HCT116 (cell line): ENCODE data around the gene UMAD1. TPM values are rescaled to one million over a fixed set of nuclear protein-coding genes. Genes with fewer than 3 reads are reported as not detected.

Experiments
- ATAC-seq: fragments of 200-7000 bp; cut with Tn5 transposase; 2 replicates; pipeline ENCODE4 v1.9.1; 2020; ENCODE audit warnings: mild to moderate bottlenecking, moderate library complexity
- BruUV-seq: library from RNA; stranded (reverse); fragments of 400-500 nt; replicated peaks from 2 replicates; lab custom pipeline; 2021; lab: Mats Ljungman, UMichigan
- CTCF ChIA-PET: fragments of 300-600 bp; sonication (Branson Sonifier 250); formaldehyde crosslinking; loops from one replicate; lab custom pipeline; 2021; ENCODE audit warnings: antibody characterized with exemption; lab: Charles Lee
- POLR2A ChIA-PET: fragments of 300-600, 350-600 bp; sonication (Branson Sonifier 250); formaldehyde crosslinking; loops from one replicate; lab custom pipeline; 2021; ENCODE audit warnings: antibody characterized with exemption; lab: Charles Lee
- RAD21 ChIA-PET, 2 experiments: fragments of 300-600 bp; sonication (Branson Sonifier 250); formaldehyde crosslinking; loops; one replicate each; lab custom pipeline; 2023; ENCODE audit warnings: low total read pairs in 2 of 2; ENCODE audit not compliant: uncharacterized antibody in 2 of 2, unreplicated experiment in 2 of 2, low non-redundant PET in 1 of 2; lab: Charles Lee
- DNase-seq: peaks from one replicate; pipeline ENCODE4 v3.0.0-alpha.2; 2010; ENCODE audit warnings: low read depth, low spot score
- H2AFZ ChIP-seq: fragments of 200-600 bp; shearing (Covaris generic), sonication (generic); 2 replicates; pipeline ENCODE4 v1.6.1; 2017; ENCODE audit warnings: low read depth, mixed run types, mixed read lengths, antibody characterized with exemption, low read length; ENCODE audit not compliant: poor library complexity, severe bottlenecking
- H3K27ac ChIP-seq: 2 replicates; pipeline ENCODE4 v1.5.1; 2012; ENCODE audit warnings: low read depth, low read length
- H3K27me3 ChIP-seq: fragments of 200-600 bp; sonication (generic); 2 replicates; pipeline ENCODE4 v1.6.1; 2016; ENCODE audit warnings: mixed run types, low read length, mixed read lengths; ENCODE audit not compliant: insufficient read depth
- H3K36me3 ChIP-seq, 2 experiments: fragments of 200-500 bp in 1 of 2; fragments of 200-600 bp in 1 of 2; sonication (Bioruptor generic) in 1 of 2; sonication (generic) in 1 of 2; 2 replicates each; pipeline versions ENCODE4 v1.5.1 to v1.6.1; 2014 to 2016; ENCODE audit warnings: low read length in 2 of 2, inconsistent platforms in 1 of 2, mixed read lengths in 1 of 2, mixed run types in 1 of 2; ENCODE audit not compliant: insufficient read depth in 2 of 2, control insufficient read depth in 1 of 2
- H3K4me1 ChIP-seq, 2 experiments: fragments of 200-600 bp in 1 of 2; sonication (generic) in 1 of 2; 2 replicates each; pipeline versions ENCODE4 v1.5.1 to v1.6.1; 2012 to 2017; ENCODE audit warnings: low read length in 2 of 2, inconsistent platforms in 1 of 2, mild to moderate bottlenecking in 1 of 2, mixed read lengths in 1 of 2, mixed run types in 1 of 2, moderate library complexity in 1 of 2; ENCODE audit not compliant: insufficient read depth in 2 of 2, control insufficient read depth in 1 of 2
- H3K4me2 ChIP-seq: fragments of 200-600 bp; sonication (generic); 2 replicates; pipeline ENCODE4 v1.6.1; 2017; ENCODE audit warnings: mixed run types, low read length, mixed read lengths
- H3K4me3 ChIP-seq, 2 experiments: fragments of 200-600 bp in 1 of 2; sonication (generic) in 1 of 2; replicated peaks in 1 of 2; 2 replicates each; pipeline ENCODE4 v1.5.1; 2011 to 2016; ENCODE audit warnings: low read length in 2 of 2, control low read depth in 1 of 2, low read depth in 1 of 2, mild to moderate bottlenecking in 1 of 2, mixed read lengths in 1 of 2, mixed run types in 1 of 2
- H3K79me2 ChIP-seq: fragments of 200-600 bp; sonication (generic); 2 replicates; pipeline ENCODE4 v1.6.1; 2017; ENCODE audit warnings: mild to moderate bottlenecking, mixed run types, low read length, moderate library complexity, mixed read lengths; ENCODE audit not compliant: insufficient read depth
- H3K9ac ChIP-seq: fragments of 200-600 bp; sonication (generic); 2 replicates; pipeline ENCODE4 v1.6.1; 2016; ENCODE audit warnings: low read length, mixed read lengths
- H3K9me2 ChIP-seq: fragments of 200-600 bp; sonication (generic), shearing (Covaris generic); 2 replicates; pipeline ENCODE4 v1.6.1; 2017; ENCODE audit warnings: mixed run types, mild to moderate bottlenecking, moderate library complexity; ENCODE audit not compliant: insufficient read depth
- H3K9me3 ChIP-seq, 2 experiments: fragments of 200-500 bp in 1 of 2; fragments of 200-600 bp in 1 of 2; sonication (Bioruptor generic) in 1 of 2; sonication (generic) in 1 of 2; 2 replicates each; pipeline ENCODE4 v1.6.1; 2014 to 2017; ENCODE audit warnings: low read length in 2 of 2, mixed read lengths in 2 of 2, inconsistent platforms in 1 of 2, low read depth in 1 of 2, mild to moderate bottlenecking in 1 of 2, mixed run types in 1 of 2, moderate library complexity in 1 of 2; ENCODE audit not compliant: control insufficient read depth in 1 of 2, insufficient read depth in 1 of 2
- H4K20me1 ChIP-seq: fragments of 200-600 bp; sonication (generic), shearing (Covaris generic); 2 replicates; pipeline ENCODE4 v1.6.1; 2017; ENCODE audit warnings: mixed run types, mild to moderate bottlenecking, moderate library complexity; ENCODE audit not compliant: insufficient read depth
- CBX3 ChIP-seq: IDR thresholded peaks from 2 replicates; pipeline ENCODE4 v1.6.1; 2012; ENCODE audit warnings: low read depth
- EGR1 ChIP-seq: IDR thresholded peaks from 2 replicates; pipeline ENCODE4 v1.6.1; 2012; ENCODE audit warnings: low read depth
- EZH2 ChIP-seq: fragments of 200-600 bp; sonication (generic); IDR thresholded peaks from 2 replicates; pipeline ENCODE4 v1.6.1; 2017; ENCODE audit warnings: antibody characterized with exemption, mixed run types
- EZH2phosphoT487 ChIP-seq: fragments of 200-600 bp; IDR thresholded peaks from 2 replicates; pipeline ENCODE4 v1.6.1; 2018; ENCODE audit warnings: antibody characterized with exemption, borderline replicate concordance
- FOSL1 ChIP-seq: IDR thresholded peaks from 2 replicates; pipeline ENCODE4 v1.6.1; 2012; ENCODE audit warnings: low read depth
- MAX ChIP-seq: IDR thresholded peaks from 2 replicates; pipeline ENCODE4 v1.6.1; 2012
- POLR2AphosphoS5 ChIP-seq: IDR thresholded peaks from 2 replicates; pipeline ENCODE4 v1.6.1; 2011; ENCODE audit warnings: mild to moderate bottlenecking, low read depth, low read length, moderate library complexity
- RAD21 ChIP-seq: IDR thresholded peaks from 2 replicates; pipeline ENCODE4 v1.6.1; 2012; ENCODE audit warnings: low read depth, mild to moderate bottlenecking
- REST ChIP-seq: IDR thresholded peaks from 2 replicates; pipeline ENCODE4 v1.6.1; 2012; ENCODE audit warnings: low read depth
- SIN3A ChIP-seq: IDR thresholded peaks from 2 replicates; pipeline ENCODE4 v1.6.1; 2012; ENCODE audit warnings: low read depth
- SP1 ChIP-seq: IDR thresholded peaks from 2 replicates; pipeline ENCODE4 v1.6.1; 2012; ENCODE audit warnings: low read depth
- SRF ChIP-seq: IDR thresholded peaks from 2 replicates; pipeline ENCODE4 v1.6.1; 2012; ENCODE audit warnings: low read depth
- TCF7L2 ChIP-seq: IDR thresholded peaks from 2 replicates; pipeline ENCODE4 v1.7.0; 2011; ENCODE audit warnings: borderline replicate concordance, inconsistent platforms; ENCODE audit not compliant: insufficient read depth, insufficient read length; ENCODE audit errors: extremely low read depth
- YY1 ChIP-seq: IDR thresholded peaks from 2 replicates; pipeline ENCODE4 v1.6.1; 2011; ENCODE audit warnings: low read length, low read depth, moderate library complexity, mild to moderate bottlenecking; ENCODE audit not compliant: insufficient replicate concordance; ENCODE audit errors: extremely low read depth
- ZFX ChIP-seq: fragments of 450-650 bp; IDR thresholded peaks from 2 replicates; pipeline ENCODE4 v1.6.1; 2017
- intact Hi-C: fragments of 100-400 bp; cut with micrococcal nuclease; formaldehyde crosslinking; loops from 2 replicates; pipeline ENCODE4 v1.10.0; 2022
- total RNA-seq: library from RNA; stranded (reverse); gene quantifications from one replicate; pipeline ENCODE4 v1.2.1, GENCODE V29; 2021; ENCODE audit not compliant: unreplicated experiment
- TF ChIP-seq, protein P1 (sequence below): IDR thresholded peaks from 2 replicates; pipeline ENCODE4 v1.6.1; 2011; ENCODE audit warnings: mild to moderate bottlenecking, low read length, moderate library complexity; ENCODE audit not compliant: insufficient replicate concordance; ENCODE audit errors: extremely low read depth

Gene UMAD1
- total RNA-seq, 1 experiment from 2014 or later, result 12.7 TPM

DNA sequence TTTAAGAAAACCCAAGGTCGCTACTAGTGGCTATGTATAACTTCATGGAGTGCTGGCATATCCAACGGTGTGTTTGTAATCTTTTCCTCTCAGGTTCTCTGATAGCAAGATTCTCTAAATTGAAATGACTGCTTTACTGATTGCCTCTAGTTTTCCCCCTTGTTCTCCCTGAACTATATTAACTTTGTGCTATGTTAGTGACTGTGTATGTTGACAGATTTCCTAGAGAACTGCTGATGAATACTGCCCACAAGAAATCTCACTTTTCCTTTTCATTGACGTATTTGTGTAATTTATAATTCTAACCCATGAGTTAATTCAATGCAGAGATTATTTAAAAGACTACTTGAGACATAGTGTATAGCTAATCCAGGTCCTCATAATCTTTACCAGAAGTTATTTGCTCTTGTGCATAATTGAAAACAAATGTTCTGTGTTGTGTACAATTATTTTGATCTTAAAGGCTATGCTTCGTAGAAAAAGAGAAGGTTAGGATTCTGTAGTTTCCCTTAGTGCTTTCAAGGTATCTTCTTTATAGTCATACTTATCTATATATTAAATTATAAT lies 257.5 kb downstream of the UMAD1 start (continued):
- TF ChIP-seq EGR1, result no peak
- TF ChIP-seq, protein P1, sequence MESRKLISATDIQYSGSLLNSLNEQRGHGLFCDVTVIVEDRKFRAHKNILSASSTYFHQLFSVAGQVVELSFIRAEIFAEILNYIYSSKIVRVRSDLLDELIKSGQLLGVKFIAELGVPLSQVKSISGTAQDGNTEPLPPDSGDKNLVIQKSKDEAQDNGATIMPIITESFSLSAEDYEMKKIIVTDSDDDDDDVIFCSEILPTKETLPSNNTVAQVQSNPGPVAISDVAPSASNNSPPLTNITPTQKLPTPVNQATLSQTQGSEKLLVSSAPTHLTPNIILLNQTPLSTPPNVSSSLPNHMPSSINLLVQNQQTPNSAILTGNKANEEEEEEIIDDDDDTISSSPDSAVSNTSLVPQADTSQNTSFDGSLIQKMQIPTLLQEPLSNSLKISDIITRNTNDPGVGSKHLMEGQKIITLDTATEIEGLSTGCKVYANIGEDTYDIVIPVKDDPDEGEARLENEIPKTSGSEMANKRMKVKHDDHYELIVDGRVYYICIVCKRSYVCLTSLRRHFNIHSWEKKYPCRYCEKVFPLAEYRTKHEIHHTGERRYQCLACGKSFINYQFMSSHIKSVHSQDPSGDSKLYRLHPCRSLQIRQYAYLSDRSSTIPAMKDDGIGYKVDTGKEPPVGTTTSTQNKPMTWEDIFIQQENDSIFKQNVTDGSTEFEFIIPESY, result no peak
- TF ChIP-seq ZFX, result no peak
- TF ChIP-seq CBX3, result no peak
- TF ChIP-seq SIN3A, result no peak
- TF ChIP-seq RAD21, result no peak
- no peak for TF ChIP-seq EZH2phosphoT487

GRCh38 chr7:7902845-7903244 lies 262.3 kb downstream of the UMAD1 start:
- ATAC-seq (no peak), DNase-seq (no peak)
- Histone ChIP-seq H2AFZ (no peak overlapping the region), H3K27ac (no peak overlapping the region), H3K9me2 (no peaks in the 10 kb centered on the region; the same call in 1 of the 2 replicates), H4K20me1 (no peaks in the 10 kb centered on the region), H3K79me2 (no peaks in the 10 kb centered on the region), H3K4me3 (no peak overlapping the region), H3K4me1 (no peaks in the 10 kb centered on the region), H3K4me2 (no peak overlapping the region), H3K27me3 (no peaks in the 10 kb centered on the region), H3K36me3 (no peaks in the 10 kb centered on the region), H3K9me3 (no peaks in the 10 kb centered on the region), H3K9ac (no peak overlapping the region)
- ChIA-PET CTCF (no interaction called here), POLR2A (no interaction called here), RAD21 (no interaction called here)
- no TSS peak for BruUV-seq
- TF ChIP-seq POLR2AphosphoS5 (no peak), FOSL1 (no peak), RAD21 (no peak), SP1 (no peak), EZH2 (no peak), REST (no peak), EZH2phosphoT487 (no peak), EGR1 (no peak), MAX (no peak), SIN3A (no peak), YY1 (no peak), SRF (no peak), ZFX (no peak), TCF7L2 (no peak)
- intact Hi-C loops, result no loop called here
